PC-9 (cell line): ENCODE results near the gene GPR142. TPM values are rescaled to one million over a fixed set of nuclear protein-coding genes. Genes with fewer than 3 reads are reported as not detected.

Source experiments
- BruUV-seq: library from RNA; stranded (reverse); fragments of 400-500 nt; replicated peaks from 2 replicates; lab custom pipeline; 2021; lab: Mats Ljungman, UMichigan
- CTCF ChIA-PET: fragments of 300-600 bp; sonication (Branson Sonifier 250); formaldehyde crosslinking; loops from one replicate; lab custom pipeline; 2022; ENCODE audit warnings: antibody characterized with exemption; lab: Charles Lee
- POLR2A ChIA-PET: fragments of 300-600 bp; sonication (Branson Sonifier 250); formaldehyde crosslinking; loops from one replicate; lab custom pipeline; 2022; ENCODE audit warnings: antibody characterized with exemption; ENCODE audit not compliant: unreplicated experiment; lab: Charles Lee
- DNase-seq, 2 experiments: peaks; one replicate each; pipeline versions ENCODE4 v3.0.0 to v3.0.0-alpha.2; 2015 to 2022; ENCODE audit warnings: mixed read lengths in 1 of 2
- H2AFZ ChIP-seq: fragments of 200-600 bp; sonication (generic); 2 replicates; pipeline ENCODE4 v1.8.1; 2017; ENCODE audit warnings: antibody characterized with exemption
- H3F3A ChIP-seq: fragments of 200-600 bp; sonication (generic); 2 replicates; pipeline ENCODE4 v1.8.1; 2017; ENCODE audit warnings: antibody characterized with exemption, mild to moderate bottlenecking, low read depth; ENCODE audit not compliant: insufficient read depth
- H3K27ac ChIP-seq: fragments of 200-600 bp; sonication (generic); 2 replicates; pipeline ENCODE4 v1.6.1; 2016; ENCODE audit warnings: mixed run types
- H3K27me3 ChIP-seq: fragments of 200-600 bp; sonication (generic); 2 replicates; pipeline ENCODE4 v1.6.1; 2016; ENCODE audit warnings: low read depth, mixed run types; ENCODE audit not compliant: insufficient read depth
- H3K36me3 ChIP-seq: fragments of 200-600 bp; sonication (generic); 2 replicates; pipeline ENCODE4 v1.6.1; 2016; ENCODE audit warnings: low read depth, mixed run types
- H3K4me1 ChIP-seq: fragments of 200-600 bp; sonication (generic); replicated peaks from 2 replicates; pipeline ENCODE4 v1.6.1; 2016; ENCODE audit warnings: mixed run types; ENCODE audit not compliant: insufficient read depth
- H3K4me2 ChIP-seq: fragments of 200-600 bp; sonication (generic); 2 replicates; pipeline ENCODE4 v1.6.1; 2017; ENCODE audit warnings: mixed run types
- H3K4me3 ChIP-seq: fragments of 200-600 bp; sonication (generic); 2 replicates; pipeline ENCODE4 v1.6.1; 2016; ENCODE audit warnings: mixed run types
- H3K79me2 ChIP-seq: fragments of 200-600 bp; sonication (generic); 2 replicates; pipeline ENCODE4 v1.6.1; 2017; ENCODE audit warnings: low read depth, mixed run types
- H3K9me2 ChIP-seq: fragments of 200-600 bp; sonication (generic); 2 replicates; pipeline ENCODE4 v1.8.1; 2017; ENCODE audit warnings: mild to moderate bottlenecking; ENCODE audit not compliant: insufficient read depth
- H3K9me3 ChIP-seq: fragments of 200-600 bp; sonication (generic); 2 replicates; pipeline ENCODE4 v1.8.1; 2016; ENCODE audit warnings: low read depth; ENCODE audit not compliant: insufficient read depth
- H4K20me1 ChIP-seq: fragments of 200-600 bp; sonication (generic); 2 replicates; pipeline ENCODE4 v1.8.1; 2017; ENCODE audit not compliant: insufficient read depth
- CTCF ChIP-seq: fragments of 200-600 bp; sonication (generic); conservative IDR thresholded peaks from 2 replicates; pipeline ENCODE4 v1.6.1; 2017; ENCODE audit warnings: mixed run types, antibody characterized with exemption, mild to moderate bottlenecking, moderate library complexity
- EZH2 ChIP-seq: fragments of 200-600 bp; sonication (generic); IDR thresholded peaks from 2 replicates; pipeline ENCODE4 v1.8.0; 2017; ENCODE audit warnings: antibody characterized with exemption, low read depth
- intact Hi-C: fragments of 100-400 bp; cut with micrococcal nuclease; formaldehyde crosslinking; loops from one replicate; pipeline ENCODE4 v1.10.0; 2022; ENCODE audit not compliant: unreplicated experiment
- total RNA-seq: library from RNA; stranded (reverse); gene quantifications from 2 replicates; pipeline ENCODE4 v1.2.3, GENCODE V29; 2021

Gene GPR142
- total RNA-seq, 1 experiment from 2014 or later = not detected

DNA sequence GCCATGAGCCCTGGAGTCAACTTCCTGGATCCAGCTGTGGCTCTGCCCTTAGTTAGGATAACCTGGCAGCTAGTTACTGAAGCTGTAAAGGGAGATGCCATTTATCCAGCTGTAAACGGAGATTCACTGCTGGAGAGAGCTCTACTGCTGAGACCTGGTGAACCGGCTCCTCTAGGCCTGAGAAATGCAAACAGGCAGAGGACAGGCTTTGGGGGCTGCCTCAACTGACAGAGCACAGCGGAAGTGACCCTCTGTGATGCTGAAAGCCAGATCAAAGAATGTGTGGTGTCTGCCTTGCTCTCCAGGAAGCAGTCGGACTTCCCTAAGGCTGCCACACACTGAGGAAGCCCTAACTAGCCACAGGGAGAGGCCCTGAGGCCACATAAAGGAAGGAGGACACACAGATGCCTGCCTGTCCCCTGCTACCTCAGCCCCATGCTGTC, 42.7 kb downstream of the GPR142 start:
- POLR2A ChIA-PET = no interaction called here

GRCh38 chr17:74412581-74412980, 45.3 kb downstream of the GPR142 start:
- no peak for TF ChIP-seq EZH2
- TF ChIP-seq CTCF = no peak
- no peaks in the 10 kb centered on the region for H3K9me3 ChIP-seq

More for the DNA sequence above, 42.7 kb downstream of the GPR142 start:
- no peak for DNase-seq
- intact Hi-C loops = no loop called here
- no peak overlapping the region for H3K4me3 ChIP-seq
- H3K4me1 ChIP-seq = no peaks in the 10 kb centered on the region
- H3F3A ChIP-seq = no peaks in the 10 kb centered on the region
- H4K20me1 ChIP-seq = no peaks in the 10 kb centered on the region
- no peak overlapping the region for H2AFZ ChIP-seq
- no peaks in the 10 kb centered on the region for H3K36me3 ChIP-seq
- no peaks in the 10 kb centered on the region for H3K9me3 ChIP-seq
- CTCF ChIA-PET = no interaction called here
- no peaks in the 10 kb centered on the region for H3K79me2 ChIP-seq
- H3K9me2 ChIP-seq = no peaks in the 10 kb centered on the region
- H3K27me3 ChIP-seq = no peaks in the 10 kb centered on the region
- BruUV-seq = no TSS peak
- no peak overlapping the region for H3K4me2 ChIP-seq
- no peak overlapping the region for H3K27ac ChIP-seq
- TF ChIP-seq CTCF = no peak
- TF ChIP-seq EZH2 = no peak

DNA sequence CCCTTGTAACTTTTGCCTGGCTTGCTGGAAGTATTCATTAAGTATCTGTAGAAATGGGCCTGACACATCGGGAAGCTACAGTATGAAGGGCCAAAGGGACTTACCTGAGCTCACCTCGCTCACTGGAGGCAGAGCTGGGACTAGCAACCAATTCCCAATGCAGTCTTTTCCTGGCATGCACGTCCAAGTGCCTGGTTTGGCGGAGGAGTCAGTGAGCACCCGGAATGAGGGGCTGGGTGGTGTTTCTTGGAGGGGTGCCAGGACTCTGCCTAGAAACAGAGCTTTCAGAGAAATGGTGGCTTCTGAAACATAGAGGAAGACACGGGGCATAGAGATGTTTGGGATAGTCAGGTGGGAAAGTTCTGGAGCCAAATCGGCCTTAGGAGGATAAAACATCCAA, 46.2 kb downstream of the GPR142 start:
- Histone ChIP-seq H3K4me1 (peaks cover 13% of the 10 kb centered on the region), H3K9me3 (no peaks in the 10 kb centered on the region), H3K36me3 (no peaks in the 10 kb centered on the region), H4K20me1 (no peaks in the 10 kb centered on the region), H3F3A (peaks cover 9% of the 10 kb centered on the region; the same call in 1 of the 2 replicates), H3K9me2 (no peaks in the 10 kb centered on the region), H3K4me3 (no peak overlapping the region), H3K79me2 (no peaks in the 10 kb centered on the region), H3K27me3 (no peaks in the 10 kb centered on the region), H2AFZ (no peak overlapping the region), H3K27ac (no peak overlapping the region), H3K4me2 (no peak overlapping the region)
- no peak for TF ChIP-seq EZH2
- TF ChIP-seq CTCF = no peak
- no TSS peak for BruUV-seq
- ChIA-PET CTCF (no interaction called here), POLR2A (no interaction called here)
- no peak for DNase-seq
- intact Hi-C loops = no loop called here

More at GRCh38 chr17:74412581-74412980, 45.3 kb downstream of the GPR142 start:
- Histone ChIP-seq H3K4me2 (no peak overlapping the region), H3K4me3 (no peak overlapping the region), H3K27me3 (no peaks in the 10 kb centered on the region), H3K36me3 (no peaks in the 10 kb centered on the region), H2AFZ (no peak overlapping the region), H3K9me2 (no peaks in the 10 kb centered on the region), H4K20me1 (no peaks in the 10 kb centered on the region), H3K4me1 (peaks cover 11% of the 10 kb centered on the region), H3F3A (peaks cover 6% of the 10 kb centered on the region; the same call in 1 of the 2 replicates), H3K27ac (no peak overlapping the region), H3K79me2 (no peaks in the 10 kb centered on the region)
- no TSS peak for BruUV-seq
- CTCF ChIA-PET = interaction anchor here (0.7 kb wide), 1 partner anchor 444 kb away, joined by 4 read pairs; no protein-coding TSS in a partner anchor
- intact Hi-C loops = no loop called here
- no peak for DNase-seq
- POLR2A ChIA-PET = no interaction called here
